HG02759 (cell line): ENCODE measurements around the gene SMIM11.
"Not testable (repeated sequence)": the region's sequence is repeated elsewhere in the genome, so short reads cannot be mapped to it uniquely, and the experiment has no call there.

ENCODE experiments used
- ATAC-seq: cut with Tn5 transposase; IDR thresholded peaks from one replicate; pipeline ENCODE4 v1.9.1; 2021; ENCODE audit warnings: mild to moderate bottlenecking, moderate library complexity; ENCODE audit not compliant: unreplicated experiment

SMIM11 gene

DNA sequence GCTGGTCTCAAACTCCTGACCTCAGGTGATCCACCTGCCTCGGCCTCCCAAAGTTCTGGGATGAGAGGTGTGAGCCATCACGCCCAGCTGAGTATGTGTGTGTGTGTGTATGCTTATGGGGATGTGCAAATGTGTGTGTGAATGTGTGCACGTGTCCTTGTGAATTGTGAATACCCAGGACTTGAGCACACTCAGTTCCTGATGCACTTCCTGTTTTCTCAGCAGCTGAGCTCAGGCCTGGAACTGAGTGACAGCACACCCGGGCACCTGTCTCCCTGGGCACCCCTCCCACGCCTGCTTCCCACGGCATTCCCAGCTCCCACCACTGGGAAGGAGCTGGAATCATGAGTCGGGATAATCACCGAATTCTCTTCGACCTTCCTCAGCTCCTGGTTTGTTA is 32.0 kb downstream of the SMIM11 start:
- ATAC-seq = not testable (repeated sequence)

DNA sequence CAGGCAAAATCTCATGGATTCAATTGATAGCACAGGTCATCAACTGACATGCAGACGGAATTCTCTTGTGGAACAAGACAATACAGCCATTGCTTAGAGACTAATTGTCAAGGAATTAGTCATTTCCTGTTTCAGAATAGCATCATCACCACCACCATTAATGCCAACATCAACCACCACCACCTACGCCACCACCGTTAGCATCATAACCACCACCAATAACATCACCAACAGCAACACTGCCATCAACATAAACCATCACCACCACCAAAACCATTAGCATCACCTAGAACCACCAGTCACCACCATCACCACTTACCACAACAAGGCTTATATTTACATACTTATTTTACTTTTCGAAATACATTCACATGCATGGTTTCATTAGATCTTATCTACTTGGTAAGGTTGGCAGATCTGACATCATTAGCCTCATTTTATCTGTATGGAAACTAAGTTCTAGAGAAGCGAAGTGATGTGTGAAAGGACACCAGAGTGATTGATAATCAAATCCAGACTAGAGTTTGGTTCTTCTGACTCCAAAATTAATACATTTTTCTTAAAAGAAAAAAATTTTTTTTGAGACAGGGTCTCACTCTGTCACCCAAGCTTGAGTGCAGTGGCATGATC is 42.3 kb downstream of the SMIM11 start:
- not testable (repeated sequence) for ATAC-seq

DNA sequence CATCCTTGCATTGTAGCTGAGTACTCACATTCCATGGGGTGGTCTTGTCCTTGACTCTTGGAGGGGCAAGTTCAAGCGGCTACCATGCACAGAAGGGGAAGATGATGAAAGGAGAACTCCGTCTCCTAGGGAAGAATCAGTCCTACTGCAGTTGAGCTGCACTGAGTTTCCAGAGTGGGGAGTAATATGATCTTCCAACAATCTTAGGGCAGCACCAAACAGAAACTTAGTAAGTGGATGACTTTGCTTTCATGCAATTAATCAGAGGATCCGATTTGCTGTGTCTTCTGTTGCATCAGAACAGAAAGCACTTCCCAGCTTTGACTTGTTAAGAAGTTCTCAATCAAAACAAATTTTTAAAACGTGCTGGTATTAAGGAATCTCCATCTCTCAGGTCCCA is 48.5 kb downstream of the SMIM11 start, which contains the start of gene SMIM34:
Gene SMIM34, minus strand, starts transcription at position 147 of the 400 bp plus-strand sequence. Its CDS starts 112 bp downstream, at position 35.
- ATAC-seq = not testable (repeated sequence)

DNA sequence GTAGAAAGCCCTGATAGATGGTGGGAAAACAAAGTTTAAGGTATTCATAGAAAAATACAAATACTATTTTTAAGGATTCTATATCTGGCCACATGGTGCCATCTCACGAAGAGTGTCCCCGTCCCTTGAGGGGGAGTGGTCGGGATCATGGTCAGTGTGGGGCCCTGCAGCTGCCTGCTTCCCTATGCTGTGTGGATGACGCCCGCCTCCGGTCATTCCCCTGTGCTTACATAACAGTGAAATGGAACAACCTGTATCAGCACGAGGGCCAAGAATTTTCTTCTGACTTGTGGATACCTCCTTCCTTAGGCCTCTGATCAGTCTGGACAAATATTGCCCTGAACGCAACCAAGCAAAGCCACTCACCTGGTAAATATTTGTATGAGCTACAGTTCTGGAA is 52.0 kb downstream of the SMIM11 start:
- ATAC-seq = not testable (repeated sequence)

DNA sequence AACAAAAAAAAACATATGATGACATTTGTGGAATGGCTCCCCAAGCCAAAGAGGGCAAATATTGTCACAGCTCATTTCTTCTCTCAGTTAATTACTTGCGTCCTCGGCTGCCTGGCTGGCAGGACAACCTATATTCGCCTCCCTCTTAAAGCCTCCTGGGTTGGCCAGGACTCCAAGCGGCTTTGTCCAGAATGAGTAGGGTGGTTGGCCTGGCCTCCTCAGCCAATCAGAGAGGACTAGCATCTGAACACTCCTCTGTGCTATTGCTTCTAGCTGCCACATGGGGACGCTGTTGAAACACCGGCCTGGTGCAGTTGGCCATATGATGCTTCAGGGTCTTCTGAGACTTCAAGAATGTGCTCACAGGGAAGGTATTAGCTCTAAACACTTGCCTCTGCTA is 53.1 kb downstream of the SMIM11 start:
- not testable (repeated sequence) for ATAC-seq

DNA sequence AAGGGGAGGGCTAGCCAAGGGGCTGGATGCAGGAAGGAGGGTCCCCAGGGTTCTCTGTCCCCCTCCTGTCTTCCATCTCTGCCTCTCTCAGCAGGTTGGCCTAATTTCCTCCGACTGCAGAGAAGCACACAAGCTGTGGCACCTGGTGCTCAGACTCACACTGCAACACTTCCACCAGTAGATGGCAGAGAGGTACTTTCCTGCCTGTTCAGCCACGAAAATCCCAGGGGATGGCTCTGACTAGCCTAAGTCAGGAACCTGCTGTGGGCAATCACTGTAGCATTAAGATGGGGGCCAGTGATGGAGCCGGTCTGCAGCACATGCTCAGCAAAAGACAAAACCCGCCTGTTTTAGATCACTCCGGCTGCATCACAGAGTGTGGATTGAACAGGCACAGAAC is 54.4 kb downstream of the SMIM11 start:
- ATAC-seq = not testable (repeated sequence)
